ENCODE results near the gene SPOUT1.
A peak's percentile ranks its signal among the peaks of the same experiment; 100 is the strongest.
"Not testable (repeated sequence)": the region's sequence is repeated elsewhere in the genome, so short reads cannot be mapped to it uniquely, and the experiment has no call there.

SPOUT1 gene, protein sequence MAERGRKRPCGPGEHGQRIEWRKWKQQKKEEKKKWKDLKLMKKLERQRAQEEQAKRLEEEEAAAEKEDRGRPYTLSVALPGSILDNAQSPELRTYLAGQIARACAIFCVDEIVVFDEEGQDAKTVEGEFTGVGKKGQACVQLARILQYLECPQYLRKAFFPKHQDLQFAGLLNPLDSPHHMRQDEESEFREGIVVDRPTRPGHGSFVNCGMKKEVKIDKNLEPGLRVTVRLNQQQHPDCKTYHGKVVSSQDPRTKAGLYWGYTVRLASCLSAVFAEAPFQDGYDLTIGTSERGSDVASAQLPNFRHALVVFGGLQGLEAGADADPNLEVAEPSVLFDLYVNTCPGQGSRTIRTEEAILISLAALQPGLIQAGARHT

DNA sequence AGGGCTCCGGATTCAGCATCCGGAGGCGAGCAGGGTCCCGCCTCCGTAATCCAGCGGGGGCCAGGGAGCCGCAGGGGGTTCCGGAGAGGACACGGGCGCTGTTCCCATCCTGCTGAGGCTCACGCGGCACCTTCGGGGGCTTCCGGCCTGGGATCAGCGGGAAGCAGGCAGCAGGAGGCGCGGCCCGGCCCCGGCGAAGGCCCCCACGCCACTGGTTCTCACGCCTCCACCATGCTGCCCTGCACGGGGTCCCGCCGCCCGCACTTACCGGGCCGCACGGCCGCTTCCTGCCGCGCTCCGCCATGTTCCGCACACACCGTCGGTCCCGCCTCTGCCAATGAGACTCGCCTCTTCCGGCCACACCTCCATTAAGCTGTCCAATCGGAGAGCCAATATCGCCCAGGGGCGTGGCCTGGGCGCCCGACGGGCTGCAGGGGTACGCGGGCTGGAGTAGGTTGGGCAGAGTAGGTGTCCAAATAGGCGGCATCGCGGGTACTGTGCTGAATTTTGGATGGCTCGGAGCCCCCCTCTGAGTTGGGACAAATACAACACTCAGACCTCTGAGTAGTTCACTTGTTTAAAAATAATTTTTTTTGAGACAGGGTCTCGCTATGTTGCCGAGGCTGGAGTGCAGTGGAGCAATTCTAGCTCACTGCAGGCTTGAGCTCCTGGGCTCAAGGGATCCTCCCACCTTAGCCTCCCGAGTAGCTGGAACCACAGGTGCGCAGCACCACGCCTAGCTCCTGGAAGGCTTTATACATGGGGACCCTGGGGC is at the start of gene SPOUT1:
Gene SPOUT1, minus strand, starts transcription at position 318 of the 775 bp plus-strand sequence. Its CDS starts 14 bp downstream, at position 304.
- DNase-seq, result peak; percentile 97

DNA sequence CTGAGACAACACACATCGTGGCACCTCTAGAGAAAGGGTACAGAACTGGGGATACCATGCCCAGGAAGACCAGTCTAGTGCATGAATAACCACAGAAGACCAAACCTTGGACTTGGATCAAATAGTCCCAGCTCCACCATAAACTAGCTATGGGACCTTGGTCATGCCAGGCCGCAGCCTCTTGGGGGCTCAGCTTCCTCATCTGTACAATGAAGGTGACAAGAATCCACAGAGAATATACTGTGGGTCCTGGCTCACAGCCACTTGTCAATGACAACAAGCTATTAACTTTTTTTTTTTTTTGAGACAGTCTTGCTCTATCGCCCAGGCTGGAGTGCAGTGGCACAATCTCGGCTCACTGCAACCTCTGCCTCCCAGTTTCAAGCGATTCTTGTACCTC is 48.3 kb upstream of the SPOUT1 start:
- DNase-seq, result peak; percentile 84

DNA sequence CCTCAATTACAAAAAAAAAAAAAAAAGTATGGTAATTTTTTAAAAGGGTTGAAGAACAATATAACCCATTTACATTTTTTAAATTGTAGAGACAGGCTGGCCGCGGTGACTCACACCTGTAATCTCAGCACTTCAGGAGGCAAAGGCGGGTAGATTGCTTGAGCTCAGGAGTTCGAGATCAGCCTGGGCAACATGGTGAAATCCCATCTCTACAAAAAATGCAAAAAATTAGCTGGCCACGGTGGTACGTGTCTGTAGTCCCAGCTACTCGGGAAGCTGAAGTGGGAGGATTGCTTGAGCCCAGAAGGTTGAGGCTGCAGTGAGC is 41.3 kb upstream of the SPOUT1 start:
- DNase-seq, result not testable (repeated sequence)

DNA sequence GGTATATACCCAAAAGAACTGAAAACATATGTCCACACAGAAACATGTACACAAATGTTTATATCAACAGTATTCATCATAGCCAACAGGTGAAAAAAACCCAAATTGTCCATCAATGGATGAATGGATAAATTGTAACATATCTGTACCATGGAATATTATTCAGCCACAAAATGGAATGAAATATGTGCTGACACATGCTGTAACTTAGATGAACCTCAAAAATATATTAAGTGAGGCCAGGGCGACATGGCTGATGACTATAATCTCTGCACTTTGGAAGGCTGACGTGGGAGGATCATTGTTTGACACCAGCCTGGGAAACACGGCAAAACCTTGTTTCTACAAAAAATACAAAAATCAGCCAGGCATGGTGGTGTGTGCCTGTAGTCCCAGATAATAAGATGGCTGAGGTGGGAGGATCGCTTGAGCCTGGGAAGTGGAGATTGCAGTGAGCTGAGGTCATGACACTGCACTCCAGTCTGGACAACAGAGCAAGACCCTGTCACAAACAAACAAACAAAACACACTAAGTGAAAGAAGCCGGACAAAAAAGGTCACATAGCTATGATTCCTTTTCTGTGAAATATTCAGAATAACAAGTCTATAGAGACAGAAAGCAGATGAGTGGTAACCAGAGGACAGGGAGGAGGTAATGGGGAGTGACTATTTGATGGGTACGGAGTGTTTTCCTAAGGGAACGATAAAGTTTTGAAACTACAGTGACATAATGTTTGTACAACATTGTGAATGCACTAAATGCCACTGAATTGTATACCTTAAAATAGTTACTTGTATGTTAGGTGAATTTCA is 40.7 kb upstream of the SPOUT1 start:
- DNase-seq, result no peak

DNA sequence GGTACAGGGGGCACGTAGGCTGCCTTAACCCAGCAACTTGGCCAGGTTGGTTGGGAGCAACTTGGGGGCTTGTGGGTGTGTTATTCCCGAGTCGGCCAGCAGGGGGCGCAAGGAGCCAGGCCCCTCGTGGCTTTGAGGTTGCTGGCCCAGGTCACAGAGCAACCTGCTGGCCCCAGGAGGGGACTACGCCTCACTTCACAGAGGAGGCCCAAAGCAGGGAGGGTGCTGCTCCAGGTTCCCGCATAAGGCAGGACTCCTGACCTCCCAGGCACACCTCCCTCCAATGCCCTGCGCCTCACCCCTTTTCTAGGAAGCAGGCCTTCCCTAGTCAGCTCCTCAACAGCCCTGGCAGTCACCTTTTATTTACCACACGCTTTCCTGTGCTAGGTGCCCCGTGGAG is 34.1 kb upstream of the SPOUT1 start:
- peak; percentile 87 for DNase-seq

DNA sequence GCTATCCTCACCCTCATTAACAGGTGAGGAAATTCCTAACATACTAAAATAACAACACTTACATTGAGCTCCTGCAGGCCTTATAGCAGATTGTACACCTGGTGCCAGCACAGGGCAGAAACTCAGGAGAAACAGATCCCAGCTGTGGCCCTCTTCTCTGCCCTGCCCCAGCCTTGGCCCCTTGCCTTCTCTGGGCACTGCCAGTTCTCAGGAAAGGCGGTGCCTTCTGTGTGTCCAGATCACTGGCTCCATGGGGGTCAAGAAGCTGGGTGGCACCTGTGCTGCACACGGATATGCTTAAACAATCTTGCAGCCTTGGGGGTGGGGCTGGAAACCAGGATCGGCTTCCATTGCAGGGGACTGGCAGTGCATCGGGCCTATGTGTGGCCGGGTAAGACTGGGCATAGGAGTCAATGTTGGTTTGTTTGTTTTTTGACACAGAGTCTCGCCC is 32.8 kb upstream of the SPOUT1 start:
- no peak for DNase-seq

DNA sequence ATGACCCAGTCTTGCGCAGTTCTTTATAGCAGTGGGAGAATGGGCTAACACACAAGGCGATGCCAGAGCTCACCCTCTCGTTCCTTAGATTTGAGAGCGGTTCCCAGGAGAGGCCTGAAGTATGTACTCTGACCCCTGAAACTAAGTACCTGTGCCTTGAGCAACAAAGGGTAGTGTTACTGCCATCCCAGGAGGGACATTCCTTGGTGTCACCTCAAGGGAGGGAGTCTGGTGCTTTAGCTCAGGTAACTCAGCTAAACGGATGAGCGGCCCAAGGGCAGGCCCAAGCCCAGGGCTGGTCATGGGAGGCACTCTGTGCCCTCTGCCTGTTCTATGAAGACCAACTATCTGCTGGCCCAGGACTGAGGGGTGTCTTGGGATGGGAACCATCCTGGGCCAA is 31.9 kb upstream of the SPOUT1 start:
- DNase-seq, result no peak

DNA sequence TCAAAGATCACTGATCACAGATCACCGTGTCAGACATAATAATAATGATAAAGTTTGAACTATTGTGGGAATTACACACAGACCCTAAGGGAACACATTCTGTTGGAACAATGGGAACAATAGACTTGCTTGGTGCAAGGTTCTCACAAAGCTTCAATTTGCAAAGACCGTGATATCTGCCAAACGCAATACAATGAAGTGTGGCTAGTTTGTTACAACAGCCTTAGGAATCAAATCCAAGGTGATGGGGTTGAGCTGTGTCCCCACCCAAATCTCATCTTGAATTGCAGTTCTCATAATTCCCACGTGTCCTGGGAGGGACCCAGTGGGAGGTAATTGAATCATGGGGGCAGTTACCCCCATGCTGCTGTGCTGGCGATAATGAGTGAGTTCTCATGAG is 31.3 kb upstream of the SPOUT1 start:
- DNase-seq, result no peak

DNA sequence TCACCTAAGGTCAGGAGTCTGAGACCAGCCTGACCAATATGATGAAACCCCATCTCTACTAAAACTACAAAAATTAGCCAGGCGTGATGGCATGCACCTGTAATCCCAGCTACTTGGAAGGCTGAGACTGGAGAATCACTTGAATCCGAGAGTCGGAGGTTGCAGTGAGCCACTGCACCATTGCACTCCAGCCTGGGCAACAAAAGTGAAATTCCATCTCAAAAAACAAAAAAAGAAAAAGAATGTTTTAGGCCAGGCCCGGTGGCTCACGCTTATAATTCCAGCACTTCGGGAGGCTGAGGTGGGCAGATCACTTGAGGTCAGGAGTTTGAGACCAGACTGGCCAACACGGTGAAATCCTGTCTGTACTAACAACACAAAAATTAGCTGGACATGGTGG is 28.9 kb upstream of the SPOUT1 start:
- DNase-seq, result not testable (repeated sequence)

DNA sequence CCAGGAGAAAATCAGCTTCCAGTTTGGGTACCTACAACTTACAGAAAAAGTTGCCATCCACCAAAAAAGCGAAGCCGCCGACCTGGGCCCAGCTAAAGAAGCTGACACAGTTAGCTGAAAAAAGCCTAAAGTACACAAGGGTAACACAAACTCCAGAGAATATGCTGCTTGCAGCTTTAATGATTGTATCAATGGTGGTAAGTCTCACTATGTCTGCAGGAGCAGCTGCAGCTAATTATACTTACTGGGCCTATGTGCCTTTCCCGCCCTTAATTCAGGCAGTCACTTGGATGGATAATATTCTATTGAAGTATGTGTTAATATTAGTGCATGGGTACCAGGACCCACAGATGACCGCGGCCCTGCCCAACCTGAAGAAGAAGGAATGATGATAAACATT is 24.9 kb upstream of the SPOUT1 start:
- not testable (repeated sequence) for DNase-seq

DNA sequence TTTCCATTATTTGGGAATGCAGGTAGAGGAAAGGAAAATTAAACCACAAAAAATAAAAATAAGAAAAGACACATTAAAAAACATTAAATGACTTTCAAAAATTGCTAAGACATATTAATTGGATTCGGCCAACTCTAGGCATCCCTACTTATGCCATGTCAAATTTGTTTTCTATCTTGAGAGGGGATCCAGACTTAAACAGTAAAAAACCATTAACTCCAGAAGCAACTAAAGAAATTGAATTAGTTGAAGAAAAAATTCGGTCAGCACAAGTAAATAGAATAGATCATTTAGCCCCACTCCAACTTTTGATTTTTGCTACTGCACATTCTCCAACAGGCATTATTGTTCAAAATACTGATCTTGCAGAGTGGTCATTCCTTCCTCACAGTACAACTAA is 23.1 kb upstream of the SPOUT1 start:
- not testable (repeated sequence) for DNase-seq

DNA sequence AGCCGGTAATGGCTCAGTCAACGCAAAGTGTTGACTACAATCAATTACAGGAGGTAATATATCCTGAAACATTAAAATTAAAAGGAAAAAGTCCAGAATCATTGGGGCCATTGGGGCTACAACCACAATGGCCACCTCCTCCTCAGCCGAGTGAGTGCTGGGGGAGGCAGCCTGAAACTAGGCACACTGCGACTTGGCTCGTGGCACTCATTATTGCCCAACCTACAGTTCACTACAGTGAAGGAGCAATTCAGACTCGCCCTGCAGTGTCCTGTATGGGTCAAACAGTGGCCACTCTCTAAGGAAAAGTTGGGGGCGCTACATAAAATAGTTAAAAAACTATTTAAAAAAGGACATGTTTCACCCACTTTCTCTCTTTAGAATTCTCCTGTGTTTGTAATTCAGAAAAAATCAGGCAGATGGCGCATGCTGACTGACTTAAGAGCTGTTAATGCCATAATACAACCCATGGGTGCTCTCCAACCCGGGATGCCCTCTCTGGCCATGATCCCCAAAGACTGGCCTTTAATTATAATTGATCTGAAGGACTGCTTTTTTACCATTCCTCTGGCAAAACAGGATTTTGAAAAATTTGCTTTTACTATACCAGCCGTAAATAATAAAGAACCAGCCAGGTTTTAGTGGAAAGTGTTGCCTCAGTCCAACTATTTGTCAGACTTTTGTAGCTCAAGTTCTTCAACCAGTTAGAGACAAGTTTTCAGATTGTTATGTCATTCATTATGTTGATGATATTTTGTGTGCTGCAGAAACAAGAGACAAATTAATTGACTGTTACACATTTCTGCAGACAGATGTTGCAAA is 22.4 kb upstream of the SPOUT1 start:
- DNase-seq, result peak; percentile 75

DNA sequence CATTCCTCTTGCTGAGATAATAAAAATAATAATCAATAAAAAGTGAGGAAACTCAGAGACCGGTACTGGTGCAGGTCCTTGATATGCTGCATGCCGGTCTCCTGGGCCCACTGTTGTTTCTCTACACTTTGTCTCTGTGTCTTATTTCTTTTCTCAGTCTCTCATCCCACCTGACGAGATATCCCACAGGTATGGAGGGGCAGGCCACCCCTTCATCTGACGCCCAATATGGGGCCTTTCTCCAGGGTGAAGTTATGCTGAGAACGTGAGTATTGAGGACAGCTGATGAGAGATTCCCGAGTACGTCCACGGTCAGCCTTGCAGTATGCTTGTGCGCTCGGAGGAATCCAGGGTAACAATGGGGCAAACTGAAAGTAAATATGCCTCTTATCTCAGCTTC is 21.4 kb upstream of the SPOUT1 start:
- not testable (repeated sequence) for DNase-seq

DNA sequence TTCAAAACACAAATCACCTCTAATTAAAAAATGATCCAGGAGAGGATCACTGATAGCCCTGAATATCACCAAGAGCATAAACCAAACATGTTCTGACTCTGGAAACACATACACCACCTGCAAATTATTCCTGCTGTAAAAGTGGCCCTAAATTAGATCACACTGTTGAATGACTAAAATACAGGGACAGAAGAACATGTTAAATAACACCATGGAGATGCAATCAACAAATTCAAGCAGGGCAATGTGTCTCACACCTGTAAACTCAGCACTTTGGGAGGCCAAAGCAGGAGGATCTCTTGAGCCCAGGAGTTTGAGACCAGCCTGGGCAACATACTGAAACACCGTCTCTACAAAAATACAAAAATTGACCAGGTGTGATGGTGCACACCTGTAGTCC is 18.2 kb upstream of the SPOUT1 start:
- DNase-seq, result no peak

DNA sequence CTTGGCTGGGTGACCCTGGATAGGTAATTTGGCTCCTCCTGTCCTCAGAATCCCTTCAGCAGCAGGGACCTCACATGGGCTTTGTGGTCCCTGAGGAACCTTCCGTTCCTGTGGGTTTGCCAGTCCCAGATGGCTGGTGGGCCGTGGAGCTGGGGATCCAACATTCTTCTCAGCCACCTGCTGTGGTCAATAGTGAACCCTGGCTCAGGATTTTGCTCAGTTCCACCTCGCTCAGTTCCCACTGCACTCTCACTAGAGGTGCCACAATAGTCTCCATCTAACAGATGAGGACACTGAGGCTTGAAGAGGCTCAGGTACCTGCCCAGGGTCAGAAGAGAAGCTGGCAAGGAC is 17.1 kb upstream of the SPOUT1 start:
- DNase-seq, result no peak

DNA sequence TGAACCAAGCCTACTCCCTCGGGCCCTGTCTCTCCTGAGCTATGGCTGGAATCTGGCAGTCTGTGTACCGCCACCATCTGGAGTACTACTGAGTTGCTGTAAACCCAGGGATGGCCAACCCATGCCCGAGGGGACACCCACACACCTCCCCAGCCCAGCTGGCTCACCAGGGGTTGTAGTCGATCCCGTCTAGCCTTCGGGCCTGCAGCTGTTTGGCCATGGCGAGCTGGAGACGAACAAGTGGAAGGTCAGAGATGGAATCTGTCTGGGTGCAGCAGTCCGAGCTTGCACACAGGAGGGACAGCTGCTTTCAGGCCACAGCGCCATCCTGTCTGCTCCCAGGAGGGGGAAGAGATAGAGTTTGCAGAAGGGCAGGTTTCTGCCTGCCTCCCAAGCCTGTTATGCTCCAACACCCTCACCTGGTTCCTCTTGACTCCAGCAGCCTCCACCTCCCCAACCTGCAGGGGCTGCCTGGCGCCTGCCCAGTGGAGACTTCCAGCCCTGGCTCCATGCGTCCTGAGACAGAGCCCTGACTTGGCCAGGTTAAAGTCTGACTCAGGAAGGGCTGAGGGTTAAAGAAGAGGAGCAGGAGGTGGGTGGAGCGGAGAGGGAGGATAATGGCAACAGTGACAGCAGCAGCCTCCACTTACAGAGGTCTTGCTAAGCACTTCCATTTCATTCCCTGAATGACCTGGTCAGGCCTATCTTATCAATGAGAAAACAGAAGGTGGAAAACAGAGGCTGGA is 15.8 kb upstream of the SPOUT1 start:
- peak; percentile 35 for DNase-seq

DNA sequence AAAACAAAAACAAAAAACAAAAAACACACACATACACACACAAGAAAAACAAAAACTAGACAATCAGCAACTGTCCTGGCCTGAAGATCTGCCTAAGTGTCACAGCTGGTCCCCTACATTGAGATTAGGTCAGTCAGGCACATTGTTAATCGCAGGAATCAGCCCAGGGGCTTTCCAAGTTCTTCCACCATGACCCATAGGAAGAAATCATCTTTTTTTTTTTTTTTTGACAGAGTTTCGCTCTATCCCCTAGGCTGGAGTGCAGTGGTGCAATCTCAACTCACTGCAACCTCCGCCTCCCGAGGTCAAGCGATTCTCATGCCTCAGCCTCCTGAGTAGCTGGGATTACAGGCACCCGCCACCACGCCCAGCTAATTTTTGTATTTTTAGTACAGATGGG is 13.6 kb upstream of the SPOUT1 start:
- DNase-seq, result not testable (repeated sequence)

DNA sequence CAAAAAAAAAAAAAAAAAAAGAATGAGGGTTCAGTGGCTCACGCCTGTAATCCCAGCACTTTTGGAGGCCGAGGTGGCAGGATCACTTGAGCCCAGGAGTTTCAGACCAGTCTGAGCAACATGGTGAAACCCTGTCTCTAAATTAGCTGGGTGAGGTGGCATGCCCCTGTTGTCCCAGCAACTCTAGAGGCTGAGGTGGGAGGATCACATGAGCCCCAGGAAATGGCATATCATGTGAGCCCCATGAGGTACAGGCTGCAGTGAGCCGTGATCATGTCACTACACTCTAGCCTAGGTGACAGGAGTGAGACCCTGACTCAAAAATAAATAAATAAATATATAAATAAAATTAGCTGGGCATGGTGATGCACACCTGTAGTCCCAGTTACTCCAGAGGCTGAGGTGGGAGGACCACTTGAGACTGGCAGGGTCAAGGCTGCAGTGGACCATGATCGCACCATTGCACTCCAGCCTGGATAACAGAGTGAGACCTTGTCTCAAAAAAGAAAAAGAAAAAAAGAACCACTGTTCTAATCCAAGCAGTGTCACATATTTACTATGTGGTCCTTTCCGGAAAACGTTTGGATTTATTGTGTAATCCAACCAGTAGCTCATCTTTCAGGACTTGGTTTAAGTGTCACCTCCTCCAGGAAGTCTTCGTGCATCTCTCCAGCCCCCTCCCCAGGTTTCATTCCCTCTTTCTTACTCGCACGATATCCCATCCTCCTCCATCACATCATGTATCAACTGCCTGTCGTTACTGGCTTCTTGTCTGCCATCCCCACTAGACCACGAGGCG is 12.3 kb upstream of the SPOUT1 start:
- DNase-seq, result no peak

DNA sequence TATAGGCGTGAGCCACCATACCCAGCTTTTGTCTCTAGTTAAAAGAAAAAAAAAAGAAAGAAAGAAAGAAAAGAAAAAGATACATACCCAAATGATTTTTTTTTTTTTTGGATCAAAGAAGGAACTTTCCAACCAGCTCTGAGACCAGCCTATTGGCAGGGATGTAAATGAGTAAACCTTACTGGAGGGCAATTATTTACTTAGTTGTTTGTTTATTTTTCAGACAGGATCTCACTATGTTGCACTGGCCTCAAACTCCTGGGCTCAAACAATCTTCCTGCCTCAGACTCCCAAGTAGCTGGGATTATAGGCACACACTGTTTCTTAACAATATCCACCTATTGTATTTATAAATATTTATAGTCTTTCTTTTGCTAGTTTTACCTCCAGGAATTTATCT is 10.9 kb upstream of the SPOUT1 start:
- no peak for DNase-seq

DNA sequence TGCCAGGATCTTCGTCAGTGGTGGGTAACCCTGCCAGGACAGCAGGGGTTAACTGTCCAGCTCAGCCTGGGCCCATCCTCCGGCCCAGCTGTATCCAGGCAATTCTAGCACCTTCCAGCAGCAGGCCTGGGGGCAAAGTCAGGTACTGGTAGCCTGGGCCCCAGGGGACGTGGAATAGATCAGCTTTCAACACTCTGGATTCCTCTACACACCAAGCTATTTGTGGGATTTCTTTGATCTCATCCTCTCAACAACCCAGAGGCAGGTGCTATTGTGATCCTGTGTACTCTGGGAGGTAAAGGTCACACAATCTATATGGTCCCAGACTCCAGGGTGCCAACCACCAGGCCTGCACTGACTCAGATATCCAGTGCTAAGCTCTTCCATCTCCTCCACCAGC is 8.7 kb upstream of the SPOUT1 start:
- DNase-seq, result no peak

DNA sequence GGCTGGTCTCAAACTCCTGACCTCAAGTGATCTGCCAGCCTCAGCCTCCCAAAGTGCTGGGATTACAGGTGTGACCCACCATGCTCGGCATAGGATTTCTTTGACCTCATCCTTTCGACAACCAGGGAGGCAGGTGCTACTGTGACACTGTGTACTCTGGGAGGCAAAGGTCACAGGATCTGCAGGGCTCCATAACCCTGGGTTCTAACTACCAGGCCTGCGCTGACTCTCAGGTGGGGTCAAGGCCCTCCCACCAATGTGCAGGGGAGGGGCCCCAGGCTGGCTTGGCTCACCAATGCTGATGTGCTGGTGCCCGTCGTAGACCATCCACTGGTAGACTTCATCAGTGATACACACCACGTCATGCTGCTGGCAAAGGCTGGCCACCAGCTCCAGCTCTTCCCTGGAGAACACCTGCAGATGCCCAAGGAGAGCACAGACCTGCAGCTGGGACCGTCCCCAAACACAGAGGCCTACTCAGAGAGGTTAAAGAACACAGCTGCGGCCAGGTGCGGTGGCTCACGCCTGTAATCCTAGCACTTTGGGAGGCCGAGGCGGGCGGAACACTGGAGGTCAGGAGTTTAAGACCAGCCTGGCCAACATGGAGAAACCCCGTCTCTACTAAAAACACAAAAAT is 7.0 kb upstream of the SPOUT1 start:
- DNase-seq, result no peak

All from hematopoietic multipotent progenitor cell treated with erythropoietin and hydrocortisone succinate and interleukin-3 and kit ligand, for 6 days (in vitro differentiated cells).